SK-N-SH treated with all-trans-retinoic acid at 6 μM for 48 hours (cell line): ENCODE results near the gene CACNA1A.

Experiments used
- ATAC-seq: fragments of 200-7000 bp; cut with Tn5 transposase; 3 replicates; pipeline ENCODE4 v1.9.1; 2020; ENCODE audit warnings: mild to moderate bottlenecking, moderate library complexity
- ARNTL ChIP-seq: fragments of 450-650 bp; formaldehyde crosslinking; IDR thresholded peaks from 2 replicates; pipeline ENCODE4 v1.5.0; 2020; ENCODE audit warnings: low read depth, mild to moderate bottlenecking, moderate library complexity, borderline replicate concordance
- CREB5 ChIP-seq: fragments of 250-450 bp; sonication (Bioruptor Pico); IDR thresholded peaks from 2 replicates; pipeline ENCODE4 v1.5.1; 2020; ENCODE audit warnings: low read depth, mild to moderate bottlenecking, moderate library complexity
- CSRNP3 ChIP-seq: fragments of 250-450 bp; sonication (Bioruptor Pico); IDR thresholded peaks from 2 replicates; pipeline ENCODE4 v1.5.1; 2021; ENCODE audit warnings: mild to moderate bottlenecking, moderate library complexity
- ISL1 ChIP-seq: fragments of 250-450 bp; sonication (Bioruptor Pico); IDR thresholded peaks from 2 replicates; pipeline ENCODE4 v2.1.2; 2022; ENCODE audit warnings: mild to moderate bottlenecking, moderate library complexity
- POU6F1 ChIP-seq: fragments of 250-450 bp; sonication (Bioruptor Pico); IDR thresholded peaks from 2 replicates; pipeline ENCODE4 v1.8.0; 2021; ENCODE audit warnings: low read depth, mild to moderate bottlenecking, moderate library complexity, borderline replicate concordance
- SNAI2 ChIP-seq: fragments of 250-450 bp; sonication (Bioruptor Pico); IDR thresholded peaks from 2 replicates; pipeline ENCODE4 v1.5.0; 2020; ENCODE audit warnings: mild to moderate bottlenecking, moderate library complexity
- TCF4 ChIP-seq: fragments of 250-450 bp; sonication (Bioruptor Pico); IDR thresholded peaks from 2 replicates; pipeline ENCODE4 v1.8.0; 2021; ENCODE audit warnings: mild to moderate bottlenecking, moderate library complexity, borderline replicate concordance
- TSHZ2 ChIP-seq: fragments of 250-450 bp; sonication (Bioruptor Pico); IDR thresholded peaks from 2 replicates; pipeline ENCODE4 v1.5.0; 2020; ENCODE audit warnings: mild to moderate bottlenecking, moderate library complexity
- ZNF565 ChIP-seq: fragments of 450-650 bp; formaldehyde crosslinking; conservative IDR thresholded peaks from 2 replicates; pipeline ENCODE4 v1.5.0; 2020; ENCODE audit warnings: low read depth, mild to moderate bottlenecking, moderate library complexity
- ZNF70 ChIP-seq: fragments of 450-650 bp; formaldehyde crosslinking; IDR thresholded peaks from 2 replicates; pipeline ENCODE4 v1.5.0; 2020; ENCODE audit warnings: mild to moderate bottlenecking, moderate library complexity
- ZNF8 ChIP-seq: fragments of 450-650 bp; formaldehyde crosslinking; IDR thresholded peaks from 2 replicates; pipeline ENCODE4 v1.5.0; 2020; ENCODE audit warnings: mild to moderate bottlenecking, moderate library complexity

The CACNA1A gene

DNA sequence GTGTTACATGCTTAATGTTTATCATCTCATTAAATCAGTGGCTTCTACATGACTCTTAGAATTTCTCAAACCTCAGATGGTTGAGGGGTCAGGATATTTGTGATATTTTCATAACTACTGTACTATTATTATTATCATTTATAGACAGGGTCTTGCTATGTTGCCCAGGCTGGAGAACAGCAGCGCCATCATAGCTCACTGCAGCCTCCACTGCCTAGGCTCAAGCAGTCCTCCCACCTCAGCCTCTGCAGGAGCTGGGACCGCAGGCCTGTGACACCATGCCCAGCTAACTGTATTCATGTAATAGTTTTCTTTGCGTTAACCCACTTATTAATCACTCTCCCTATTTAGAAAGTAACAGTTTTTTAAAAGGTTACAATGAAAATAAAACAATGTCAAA is 346.6 kb downstream of the CACNA1A start:
- no peak for ATAC-seq

More for the DNA sequence above, 346.6 kb downstream of the CACNA1A start:
- TF ChIP-seq ISL1 (CRISPR knock-in tag) (no peak), TSHZ2 (CRISPR knock-in tag) (no peak), SNAI2 (CRISPR knock-in tag) (no peak), ZNF70 (CRISPR knock-in tag) (no peak), CSRNP3 (CRISPR knock-in tag) (no peak), ARNTL (no peak), POU6F1 (CRISPR knock-in tag) (no peak), ZNF565 (CRISPR knock-in tag) (no peak), TCF4 (CRISPR knock-in tag) (no peak), ZNF8 (no peak), CREB5 (CRISPR knock-in tag) (no peak)
